NB4 (cell line): ENCODE measurements around the gene CCDC154.

Experiments used
- POLR2A ChIP-seq: IDR thresholded peaks from 2 replicates; pipeline ENCODE4 v1.6.1; 2011; ENCODE audit warnings: mild to moderate bottlenecking; ENCODE audit not compliant: insufficient read length; ENCODE audit errors: extremely low read depth
- TF ChIP-seq, protein P1 (sequence below): IDR thresholded peaks from one replicate; pipeline ENCODE4 v1.5.1; 2012; ENCODE audit warnings: low read depth, low read length

DNA sequence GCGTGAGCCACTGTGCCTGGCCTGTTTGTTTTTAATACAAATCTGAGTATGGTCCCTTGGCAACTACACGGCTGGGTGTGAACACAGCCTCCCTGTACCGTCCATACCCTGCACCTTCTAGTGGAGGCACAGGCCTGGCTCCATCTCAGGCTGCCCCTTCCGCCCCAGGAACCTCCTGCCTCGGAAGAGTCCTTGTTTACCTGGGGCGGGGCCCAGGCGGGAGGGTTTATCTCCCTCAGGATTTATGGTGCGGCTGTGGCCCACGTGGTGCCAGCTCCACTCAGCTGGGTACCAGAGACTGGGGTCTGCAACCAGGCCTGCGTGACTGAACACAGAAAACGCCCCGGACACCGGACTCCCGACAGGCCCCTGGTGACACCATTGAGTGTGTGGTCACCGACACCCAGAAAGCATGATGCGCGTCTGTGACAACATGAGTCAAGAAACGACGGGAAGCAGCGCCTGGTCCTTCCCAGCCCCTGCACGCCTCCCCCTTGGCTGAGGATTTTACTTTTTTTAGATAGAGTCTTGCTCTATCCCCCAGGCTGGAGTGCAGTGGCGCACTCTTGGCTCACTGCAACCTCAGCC lies 48.8 kb downstream of the CCDC154 start:
- TF ChIP-seq, protein P1, sequence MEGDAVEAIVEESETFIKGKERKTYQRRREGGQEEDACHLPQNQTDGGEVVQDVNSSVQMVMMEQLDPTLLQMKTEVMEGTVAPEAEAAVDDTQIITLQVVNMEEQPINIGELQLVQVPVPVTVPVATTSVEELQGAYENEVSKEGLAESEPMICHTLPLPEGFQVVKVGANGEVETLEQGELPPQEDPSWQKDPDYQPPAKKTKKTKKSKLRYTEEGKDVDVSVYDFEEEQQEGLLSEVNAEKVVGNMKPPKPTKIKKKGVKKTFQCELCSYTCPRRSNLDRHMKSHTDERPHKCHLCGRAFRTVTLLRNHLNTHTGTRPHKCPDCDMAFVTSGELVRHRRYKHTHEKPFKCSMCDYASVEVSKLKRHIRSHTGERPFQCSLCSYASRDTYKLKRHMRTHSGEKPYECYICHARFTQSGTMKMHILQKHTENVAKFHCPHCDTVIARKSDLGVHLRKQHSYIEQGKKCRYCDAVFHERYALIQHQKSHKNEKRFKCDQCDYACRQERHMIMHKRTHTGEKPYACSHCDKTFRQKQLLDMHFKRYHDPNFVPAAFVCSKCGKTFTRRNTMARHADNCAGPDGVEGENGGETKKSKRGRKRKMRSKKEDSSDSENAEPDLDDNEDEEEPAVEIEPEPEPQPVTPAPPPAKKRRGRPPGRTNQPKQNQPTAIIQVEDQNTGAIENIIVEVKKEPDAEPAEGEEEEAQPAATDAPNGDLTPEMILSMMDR, result no peak
- no peak for TF ChIP-seq POLR2A
